ENCODE results near the gene JPT2.

Gene JPT2

DNA sequence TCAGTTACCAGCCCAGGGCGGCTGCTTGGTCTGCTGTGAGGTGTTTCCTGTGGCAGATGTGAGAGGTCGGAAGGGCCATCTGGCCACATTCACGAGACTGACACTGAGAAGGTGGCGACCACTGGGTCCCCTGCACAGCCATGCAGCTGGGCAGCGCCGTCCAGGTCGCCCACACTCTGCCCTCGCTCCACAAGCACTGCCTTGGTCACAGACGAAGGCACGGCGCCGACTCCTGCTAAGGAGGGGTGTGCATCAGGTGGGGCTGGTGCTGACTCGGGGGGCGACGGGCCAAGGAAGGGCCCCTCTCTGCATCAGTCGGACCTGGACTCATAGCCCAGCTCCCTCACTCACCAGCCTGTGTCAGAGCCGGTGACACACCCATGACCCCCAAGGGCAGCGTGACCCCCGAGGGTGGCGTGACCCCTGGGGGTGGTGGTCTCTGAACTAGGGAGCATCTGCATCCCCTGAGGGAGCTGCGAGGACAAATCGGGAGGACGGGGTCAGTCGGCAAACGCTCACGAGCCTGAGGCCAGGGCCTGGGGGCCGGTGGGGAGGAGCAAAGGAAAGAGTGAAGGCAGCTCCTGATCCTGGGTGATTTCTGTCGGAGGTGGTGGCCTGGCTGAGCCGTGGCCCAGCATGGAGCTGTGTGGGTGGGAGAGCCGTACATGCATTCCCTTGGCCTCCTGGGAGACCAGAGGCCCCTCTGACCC is 62.9 kb downstream of the JPT2 start:
- DNase-seq: no peak

DNA sequence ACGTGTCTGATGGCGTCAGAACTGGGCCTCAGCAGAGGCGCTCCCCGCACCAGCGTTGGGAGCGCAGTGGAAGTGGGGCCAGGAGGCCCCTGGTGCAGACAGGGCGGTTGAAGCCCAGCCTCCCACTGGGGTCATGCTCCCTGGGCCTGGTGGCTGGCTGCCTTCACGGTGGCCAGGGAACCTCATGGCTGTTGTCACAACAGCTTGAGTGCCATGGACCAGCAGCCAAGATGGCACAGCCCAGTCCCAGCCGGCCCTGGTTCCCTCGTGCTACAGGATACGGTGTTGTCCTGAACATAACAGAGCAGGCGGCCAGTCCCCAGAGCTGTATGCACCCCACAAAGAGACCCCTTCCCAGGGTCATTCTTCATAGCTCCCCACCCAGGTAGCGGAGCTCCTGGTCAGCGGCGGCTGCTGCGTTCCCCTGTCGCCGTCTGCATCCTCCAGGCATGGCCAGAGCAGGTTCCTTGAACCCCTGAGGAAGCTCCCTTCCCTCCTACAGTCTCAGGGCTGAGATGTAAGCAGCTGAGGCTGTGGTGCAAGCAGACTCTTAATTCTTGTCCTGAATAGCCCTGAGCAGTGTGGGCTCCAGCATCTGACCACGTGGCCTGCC is 63.6 kb downstream of the JPT2 start:
- no peak for DNase-seq

DNA sequence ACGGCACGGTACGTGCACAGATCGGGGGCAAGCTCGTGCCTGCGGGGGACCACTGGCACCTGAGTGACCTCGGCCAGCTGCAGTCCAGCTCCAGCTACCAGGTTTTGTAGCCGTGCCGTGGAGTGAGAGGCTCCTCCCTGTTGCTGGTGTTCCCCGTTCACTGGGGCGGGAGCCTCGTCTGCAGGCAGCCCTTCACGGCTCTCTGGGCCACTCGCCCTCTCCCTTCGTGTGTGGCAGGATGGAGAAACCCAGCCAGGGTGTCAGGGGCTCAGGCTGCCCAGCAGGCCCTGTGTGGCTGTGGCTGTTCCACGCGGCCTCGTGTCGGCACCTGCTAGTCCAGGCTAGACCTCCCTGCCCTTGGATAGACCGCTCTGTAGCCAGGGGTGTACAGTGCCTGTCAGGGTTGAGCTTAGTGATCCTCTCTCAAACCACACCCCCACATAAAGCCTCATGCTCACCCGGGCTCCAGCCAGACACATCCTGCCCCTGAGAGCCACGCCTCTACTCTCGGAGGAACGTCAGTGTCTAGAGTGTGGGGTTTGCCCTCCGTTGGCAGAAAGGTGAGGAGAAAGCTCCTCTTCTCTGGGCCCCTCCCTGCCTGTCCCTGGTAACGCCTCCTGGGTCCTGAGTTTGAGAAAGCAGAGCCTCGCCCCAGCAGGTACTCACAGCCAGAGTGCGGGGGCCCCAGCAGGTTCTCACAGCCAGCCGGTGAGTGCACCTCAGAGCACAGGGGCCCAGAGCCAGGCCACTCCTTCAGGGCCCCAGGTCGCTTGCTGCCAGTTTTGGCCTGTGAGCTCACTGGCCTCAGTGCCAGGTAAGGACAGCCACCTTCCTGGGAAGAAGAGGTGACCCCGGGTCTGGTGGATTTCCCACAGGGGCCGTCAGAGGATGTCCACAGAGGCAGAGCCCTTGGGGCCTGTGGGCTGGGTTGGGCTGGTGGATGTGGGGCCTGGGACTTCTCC is 65.6 kb downstream of the JPT2 start:
- no peak for DNase-seq

DNA sequence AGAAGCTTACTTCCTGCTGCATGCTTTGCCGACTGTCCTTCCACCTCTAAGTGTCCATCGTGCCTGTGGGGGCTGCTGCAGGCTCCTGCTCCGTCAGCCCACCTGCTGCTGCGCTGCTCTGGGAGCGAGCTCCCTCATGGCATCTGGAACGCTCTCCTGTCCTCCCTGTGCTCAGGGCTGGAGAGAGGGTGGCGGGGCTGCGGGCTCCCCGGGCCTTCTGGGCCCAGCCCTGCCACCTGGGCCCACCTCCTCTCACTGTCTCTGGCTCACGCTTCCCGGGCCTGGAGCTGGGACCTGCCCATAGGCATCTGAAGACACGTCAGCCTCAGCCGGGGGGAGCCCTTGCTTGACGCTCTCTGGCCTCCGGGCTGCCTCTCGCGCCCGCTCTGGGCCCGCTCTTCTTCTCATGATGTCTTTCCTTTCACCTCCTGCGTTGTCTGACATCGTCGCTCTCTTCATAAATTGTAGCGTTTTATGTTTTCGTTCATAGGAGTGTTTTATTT is 66.3 kb downstream of the JPT2 start:
- DNase-seq: no peak

DNA sequence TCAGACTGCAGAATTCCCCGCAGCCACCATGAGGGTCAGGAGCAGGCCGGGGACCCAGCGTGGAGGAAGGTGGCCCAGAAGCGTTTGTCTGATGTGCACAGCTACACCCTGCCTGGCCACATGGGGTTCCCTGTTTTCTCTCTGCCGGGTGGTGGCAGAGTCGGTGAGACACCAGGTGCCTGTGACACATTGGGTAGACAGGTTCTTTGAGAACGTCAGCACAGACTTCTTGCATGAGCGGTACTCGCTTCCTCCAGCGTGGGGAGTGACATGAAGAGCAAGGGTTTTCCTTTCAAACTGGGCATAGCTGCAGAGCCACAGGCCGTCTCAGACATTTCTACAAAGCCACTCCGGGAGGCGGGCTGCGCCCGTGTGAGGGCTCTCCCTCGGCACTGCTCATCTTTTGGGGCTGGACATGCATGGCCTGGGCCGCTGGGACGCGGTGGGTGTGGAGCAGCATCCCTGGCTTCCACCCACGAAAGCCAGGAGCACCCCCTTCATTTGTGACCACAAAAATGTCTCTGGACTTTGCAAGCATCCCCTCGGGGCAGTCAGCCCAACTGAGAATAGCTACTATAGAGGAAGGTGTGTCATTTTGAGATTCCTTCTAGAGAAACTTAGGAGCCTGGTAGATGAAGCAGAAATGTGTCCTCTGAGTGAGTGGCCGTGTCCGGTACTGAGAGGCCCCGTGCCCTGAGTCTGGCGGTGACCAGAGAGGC is 67.3 kb downstream of the JPT2 start:
- no peak for DNase-seq

DNA sequence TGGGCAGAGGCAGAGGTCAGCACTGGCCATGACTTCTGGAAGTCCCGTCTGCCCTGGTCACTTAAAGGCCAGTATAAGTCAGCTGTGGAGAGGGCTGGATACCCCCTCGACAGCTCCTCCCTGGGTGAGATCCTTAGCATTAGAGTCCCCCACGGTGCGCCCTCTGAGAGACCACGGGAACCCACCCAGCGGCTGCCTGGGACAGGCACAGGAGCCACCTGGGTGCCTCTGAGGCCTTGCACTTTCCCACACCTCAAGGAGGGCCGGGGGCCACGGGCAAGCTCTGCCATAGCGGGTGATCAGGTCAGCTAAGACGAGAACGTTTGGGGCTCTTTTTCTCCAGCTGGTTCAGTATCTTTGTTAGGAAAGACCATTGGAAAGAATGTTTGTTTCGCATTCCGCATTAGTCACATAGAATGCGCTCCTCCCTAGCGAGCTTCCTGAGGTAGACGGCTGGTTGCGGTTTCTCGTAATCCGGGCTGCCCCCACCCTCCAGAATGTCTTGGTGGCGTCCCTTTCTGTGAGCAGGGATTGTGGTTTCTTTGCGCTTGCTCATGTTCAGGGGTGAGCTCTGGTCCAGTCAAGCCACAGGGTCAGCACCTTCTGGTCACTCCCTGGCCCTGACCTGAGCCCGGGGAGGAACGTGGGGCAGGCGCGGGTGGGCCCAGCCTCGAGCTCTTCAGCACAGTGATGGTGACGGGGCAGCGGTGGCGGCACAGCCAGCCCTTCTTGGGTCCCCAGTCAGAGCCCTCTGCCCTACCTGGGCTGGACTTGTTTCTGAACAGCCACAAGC is 68.0 kb downstream of the JPT2 start:
- no peak for DNase-seq

DNA sequence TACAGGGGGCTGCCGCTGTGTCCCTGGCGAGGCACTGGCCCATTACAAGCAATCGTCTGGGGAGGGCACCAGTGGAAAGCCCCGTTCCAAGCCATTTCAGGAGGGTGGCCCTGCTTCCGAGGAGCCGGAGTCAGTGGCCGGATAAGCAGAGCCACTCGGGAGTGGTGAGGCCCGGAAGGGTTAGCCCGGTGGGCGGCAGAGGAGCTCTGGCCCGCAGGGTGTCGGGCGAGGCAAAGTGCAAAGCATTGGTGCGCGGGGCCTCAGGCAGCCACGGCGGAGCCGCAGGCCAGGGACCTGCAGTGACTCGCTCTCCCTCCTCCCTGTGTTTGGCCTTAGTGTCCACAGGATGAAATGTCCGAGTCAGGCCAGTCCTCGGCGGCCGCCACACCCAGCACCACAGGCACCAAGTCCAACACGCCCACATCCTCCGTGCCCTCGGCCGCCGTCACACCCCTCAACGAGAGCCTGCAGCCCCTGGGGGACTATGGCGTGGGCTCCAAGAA is 68.7 kb downstream of the JPT2 start:
- DNase-seq: no peak

DNA sequence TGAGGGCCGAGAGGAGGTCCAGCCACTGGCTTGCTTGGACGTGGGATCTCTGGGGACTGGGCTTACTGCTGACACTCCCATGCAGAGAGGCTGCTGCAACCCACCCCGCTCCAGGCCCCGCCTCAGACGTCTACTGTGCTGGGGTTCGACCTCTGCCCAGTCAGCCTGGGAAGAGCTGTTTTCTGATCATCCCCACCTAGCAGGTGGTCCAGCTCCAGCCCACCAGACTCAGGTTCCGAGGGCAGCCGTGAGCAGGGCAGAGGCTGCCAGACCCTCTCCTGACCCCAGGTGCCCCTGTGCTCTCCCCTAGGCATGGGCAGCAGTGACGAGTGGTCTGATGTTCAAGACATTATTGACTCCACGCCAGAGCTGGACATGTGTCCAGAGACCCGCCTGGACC is 69.9 kb downstream of the JPT2 start:
- no peak for DNase-seq

DNA sequence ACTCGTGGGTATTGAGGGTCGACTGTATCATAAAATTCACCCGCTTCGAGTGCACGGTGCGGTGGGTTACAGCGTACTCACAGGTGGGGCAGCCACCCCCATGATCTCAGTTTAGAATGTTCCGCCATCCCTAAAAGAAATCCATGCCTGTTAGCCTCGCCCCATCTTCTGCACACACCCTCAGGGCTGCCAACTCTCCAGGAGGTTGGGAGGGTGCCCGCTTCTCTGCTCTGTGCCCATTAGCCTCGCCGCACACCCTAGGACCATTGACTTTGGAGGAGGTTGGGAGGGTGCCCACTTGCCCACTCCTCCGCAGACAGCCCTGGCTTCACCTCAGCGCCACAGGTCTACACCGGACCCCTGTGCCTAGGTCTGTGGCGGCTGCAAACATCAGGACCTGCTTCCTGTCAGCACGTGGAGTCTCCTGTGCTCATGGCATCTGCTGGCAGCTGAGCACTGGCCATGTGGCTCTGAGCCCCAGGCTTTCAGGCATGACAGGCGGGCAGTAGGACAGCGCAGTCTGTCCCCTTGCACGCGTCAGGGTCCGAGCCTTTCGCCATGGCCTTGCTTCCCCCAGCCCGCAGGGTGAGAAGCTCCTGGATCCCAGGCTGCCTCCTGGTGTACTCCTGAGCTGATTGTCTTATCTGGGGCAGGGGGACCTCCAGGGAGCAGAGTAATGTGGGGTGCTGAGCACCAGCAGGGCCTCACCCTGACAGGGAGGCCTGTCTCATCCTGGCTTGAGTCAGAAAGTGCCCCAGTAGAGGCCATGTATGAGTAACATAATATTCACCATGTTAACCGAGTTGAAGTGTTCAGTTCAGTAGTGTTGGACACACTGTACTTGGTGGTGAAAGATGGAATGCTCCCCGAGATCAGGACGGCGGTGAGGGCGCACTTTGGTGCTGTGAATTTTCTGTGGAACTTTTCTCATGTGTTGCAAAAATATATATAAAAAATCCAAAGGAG is 71.4 kb downstream of the JPT2 start:
- no peak for DNase-seq

Measured in activated CD4-positive, alpha-beta T cell treated with anti-CD3 and anti-CD28 coated beads, Interleukin-10, Interleukin-2, amounts not matched to agents 100 ng/mL and 50 ng/mL, durations not matched to agents 16 hours and 8 hours (primary cell).